Spleen (tissue), 11 donors: ENCODE results near the gene MBD5. TPM values are rescaled to one million over a fixed set of nuclear protein-coding genes. Genes with fewer than 3 reads are reported as not detected.

Experiments
- DNase-seq: peaks from one replicate; pipeline ENCODE4 v3.0.0-alpha.2; 2020
- H3K27ac ChIP-seq, 8 donors: fragments of 200-600 bp; sonication (generic) in 7 of 8; 1 replicate in 4 of 8; 2 replicates in 4 of 8; pipeline versions ENCODE4 v1.5.0 to v1.8.0; 2016 to 2021; ENCODE audit warnings: inconsistent platforms in 4 of 8, mild to moderate bottlenecking in 4 of 8, moderate library complexity in 1 of 8
- H3K27me3 ChIP-seq, 7 donors: fragments of 200-600 bp; sonication (generic) in 6 of 7; replicated peaks in 1 of 7; 1 replicate in 4 of 7; 2 replicates in 3 of 7; pipeline versions ENCODE4 v1.5.0 to v1.8.0; 2016 to 2021; ENCODE audit warnings: inconsistent platforms in 3 of 7, mild to moderate bottlenecking in 1 of 7
- H3K36me3 ChIP-seq, 6 donors: fragments of 200-600 bp; sonication (generic) in 5 of 6; 1 replicate in 4 of 6; 2 replicates in 2 of 6; pipeline versions ENCODE4 v1.5.0 to v1.8.0; 2016 to 2021; ENCODE audit warnings: inconsistent platforms in 2 of 6
- H3K4me1 ChIP-seq, 6 donors: fragments of 200-600 bp; sonication (generic) in 5 of 6; 1 replicate in 3 of 6; 2 replicates in 3 of 6; pipeline versions ENCODE4 v1.5.0 to v1.8.0; 2016 to 2021; ENCODE audit warnings: inconsistent platforms in 3 of 6
- H3K4me3 ChIP-seq, 8 donors: fragments of 200-600 bp; sonication (generic) in 7 of 8; 1 replicate in 4 of 8; 2 replicates in 4 of 8; pipeline versions ENCODE4 v1.5.0 to v1.8.0; 2016 to 2021; ENCODE audit warnings: inconsistent platforms in 4 of 8, mild to moderate bottlenecking in 4 of 8, moderate library complexity in 2 of 8
- H3K9me3 ChIP-seq, 8 donors: fragments of 200-600 bp; sonication (generic) in 7 of 8; 1 replicate in 4 of 8; 2 replicates in 4 of 8; pipeline versions ENCODE4 v1.5.0 to v1.8.0; 2016 to 2021; ENCODE audit warnings: inconsistent platforms in 4 of 8
- POLR2A ChIP-seq, 3 donors: fragments of 450-650 bp; IDR thresholded peaks; one replicate each; pipeline ENCODE4 v1.5.1; 2017; ENCODE audit warnings: antibody characterized with exemption in 3 of 3, mild to moderate bottlenecking in 1 of 3
- POLR2AphosphoS5 ChIP-seq, 3 donors: sonication (generic); formaldehyde crosslinking; IDR thresholded peaks; one replicate each; pipeline ENCODE4 v1.5.1; 2017; ENCODE audit warnings: antibody characterized with exemption in 3 of 3
- WGBS, 5 donors: extraction: QIAGEN DNeasy Blood & Tissue Kit in 3 of 5; methylation state at CpG; one replicate each; pipeline versions ENCODE4 v1.1.5 to v1.1.7; 2013 to 2018; 5-methylcytosine and 5-hydroxymethylcytosine counted together
- intact Hi-C: fragments of 100-400 bp; cut with DNase I; formaldehyde crosslinking; loops from one replicate; pipeline ENCODE4 v1.15.0; 2023; ENCODE audit warnings: low total_unique reads
- polyA plus RNA-seq, 3 donors: library from polyadenylated mRNA; stranded (reverse); fragments of 200-250 nt; gene quantifications; one replicate each; pipeline ENCODE4 v1.2.1, GENCODE V29; 2013
- total RNA-seq, 7 donors: library from RNA; depleted of rRNA in 3 of 7; stranded (reverse); fragments of >200 nt in 3 of 7; fragmentation: NEBNext Ultra II Directional in 4 of 7; extraction: Animal tissue kit (Norgen Biotek cat#: 25700) in 4 of 7; gene quantifications; one replicate each; pipeline versions ENCODE4 v1.1.0 to v1.2.1, GENCODE V29; 2016 to 2021
- TF ChIP-seq, protein P1 (sequence below), 11 experiments: fragments of 200-600 bp in 7 of 11; fragments of 450-650 bp in 4 of 11; sonication (generic) in 4 of 11; IDR thresholded peaks in 8 of 11; conservative IDR thresholded peaks in 3 of 11; 1 replicate in 7 of 11; 2 replicates in 4 of 11; pipeline versions ENCODE4 v1.4.0 to v1.8.0; 2016 to 2021; ENCODE audit warnings: antibody characterized with exemption in 11 of 11, inconsistent platforms in 4 of 11, mild to moderate bottlenecking in 1 of 11
- donor health status: healthy with polysubstance abuse.
- donor health status: DM: no; HTN: no; CAD: no; lungs with moderate emphysema.
- donor health status: DM: no; HTN: no; CAD: no.
- donor health status: Bipolar disorder and iron deficiency.
- donor health status: healthy.
- donor health status: DM: no; HTN: no; CAD: no.
- donor health status: DM: yes; HTN: yes; CAD: no.

Gene MBD5
- total and polyA plus RNA-seq, 10 donors: 5.7 to 84.5 (median 60.0) TPM

GRCh38 chr2:148042219-148042618, 21.3 kb downstream of the MBD5 start:
- no peak overlapping the region for H3K27ac ChIP-seq
- no peak for DNase-seq
- 72 to 90% (median 84%) methylated on average over 2 of the region's 2 CpGs for WGBS, 5 donors
- H3K27me3 ChIP-seq: no peaks in the 10 kb centered on the region
- intact Hi-C loops: no loop called here
- H3K4me3 ChIP-seq: no peak overlapping the region
- TF ChIP-seq POLR2AphosphoS5 (IDR thresholded peaks at IDR 0.05) (no peak), POLR2A (IDR thresholded peaks at IDR 0.05) (no peak)
- TF ChIP-seq, protein P1, sequence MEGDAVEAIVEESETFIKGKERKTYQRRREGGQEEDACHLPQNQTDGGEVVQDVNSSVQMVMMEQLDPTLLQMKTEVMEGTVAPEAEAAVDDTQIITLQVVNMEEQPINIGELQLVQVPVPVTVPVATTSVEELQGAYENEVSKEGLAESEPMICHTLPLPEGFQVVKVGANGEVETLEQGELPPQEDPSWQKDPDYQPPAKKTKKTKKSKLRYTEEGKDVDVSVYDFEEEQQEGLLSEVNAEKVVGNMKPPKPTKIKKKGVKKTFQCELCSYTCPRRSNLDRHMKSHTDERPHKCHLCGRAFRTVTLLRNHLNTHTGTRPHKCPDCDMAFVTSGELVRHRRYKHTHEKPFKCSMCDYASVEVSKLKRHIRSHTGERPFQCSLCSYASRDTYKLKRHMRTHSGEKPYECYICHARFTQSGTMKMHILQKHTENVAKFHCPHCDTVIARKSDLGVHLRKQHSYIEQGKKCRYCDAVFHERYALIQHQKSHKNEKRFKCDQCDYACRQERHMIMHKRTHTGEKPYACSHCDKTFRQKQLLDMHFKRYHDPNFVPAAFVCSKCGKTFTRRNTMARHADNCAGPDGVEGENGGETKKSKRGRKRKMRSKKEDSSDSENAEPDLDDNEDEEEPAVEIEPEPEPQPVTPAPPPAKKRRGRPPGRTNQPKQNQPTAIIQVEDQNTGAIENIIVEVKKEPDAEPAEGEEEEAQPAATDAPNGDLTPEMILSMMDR (IDR thresholded peaks at IDR 0.05 in 8 of 11, conservative IDR thresholded peaks at IDR 0.05 in 3 of 11): no peak
- H3K4me1 ChIP-seq: peaks cover 0 to 12% (median 2%) of the 10 kb centered on the region in 6 donors
- no peaks in the 10 kb centered on the region for H3K9me3 ChIP-seq
- H3K36me3 ChIP-seq: peaks cover 0 to 7% (median 0%) of the 10 kb centered on the region in 6 donors

DNA sequence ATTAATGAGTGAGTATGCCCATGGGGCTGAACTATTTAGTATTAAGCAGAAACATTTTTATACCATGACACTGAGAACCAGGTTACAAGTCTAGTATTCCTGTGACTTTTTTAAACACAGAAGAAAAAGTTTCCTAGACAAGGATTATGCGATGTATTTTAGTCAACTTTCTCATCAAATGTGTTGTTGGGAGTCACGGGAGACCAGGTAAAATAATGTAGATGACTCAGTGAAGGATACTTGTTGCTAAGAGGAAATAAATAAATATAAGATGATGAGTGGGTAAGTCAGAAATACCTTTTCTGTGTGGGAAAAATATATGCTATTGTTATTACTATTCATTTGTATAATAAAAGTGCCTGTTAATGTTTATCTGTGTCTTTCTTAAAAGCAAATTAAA, 23.4 kb downstream of the MBD5 start:
- Histone ChIP-seq H3K27ac (no peak overlapping the region), H3K27me3 (no peaks in the 10 kb centered on the region), H3K9me3 (no peaks in the 10 kb centered on the region), H3K4me3 (no peak overlapping the region), H3K4me1 (peaks cover 0 to 26% (median 9%) of the 10 kb centered on the region in 6 donors), H3K36me3 (peaks cover 0 to 7% (median 0%) of the 10 kb centered on the region in 6 donors)
- TF ChIP-seq, protein P1 (IDR thresholded peaks at IDR 0.05 in 8 of 11, conservative IDR thresholded peaks at IDR 0.05 in 3 of 11): no peak
- TF ChIP-seq POLR2AphosphoS5 (IDR thresholded peaks at IDR 0.05) (no peak), POLR2A (IDR thresholded peaks at IDR 0.05) (no peak)
- 94 to 98% (median 95%) methylated on average over 2 of the region's 2 CpGs for WGBS, 5 donors
- DNase-seq: no peak
- intact Hi-C loops: no loop called here

- no peaks in the 10 kb centered on the region for H3K36me3 ChIP-seq
- intact Hi-C loops: no loop called here
- no peak overlapping the region for H3K4me3 ChIP-seq
- H3K4me1 ChIP-seq: peaks cover 0 to 34% (median 10%) of the 10 kb centered on the region in 6 donors
- TF ChIP-seq, protein P1 (IDR thresholded peaks at IDR 0.05 in 8 of 11, conservative IDR thresholded peaks at IDR 0.05 in 3 of 11): no peak
- TF ChIP-seq POLR2A (IDR thresholded peaks at IDR 0.05): no peak
- H3K27me3 ChIP-seq: no peaks in the 10 kb centered on the region
- H3K9me3 ChIP-seq: no peaks in the 10 kb centered on the region
- no peak for DNase-seq
- 25 to 54% (median 43%) methylated on average over 1 of the region's 1 CpG for WGBS, 5 donors
- no peak overlapping the region for H3K27ac ChIP-seq
Observed at GRCh38 chr2:148046802-148047201, 25.9 kb downstream of the MBD5 start.

DNA sequence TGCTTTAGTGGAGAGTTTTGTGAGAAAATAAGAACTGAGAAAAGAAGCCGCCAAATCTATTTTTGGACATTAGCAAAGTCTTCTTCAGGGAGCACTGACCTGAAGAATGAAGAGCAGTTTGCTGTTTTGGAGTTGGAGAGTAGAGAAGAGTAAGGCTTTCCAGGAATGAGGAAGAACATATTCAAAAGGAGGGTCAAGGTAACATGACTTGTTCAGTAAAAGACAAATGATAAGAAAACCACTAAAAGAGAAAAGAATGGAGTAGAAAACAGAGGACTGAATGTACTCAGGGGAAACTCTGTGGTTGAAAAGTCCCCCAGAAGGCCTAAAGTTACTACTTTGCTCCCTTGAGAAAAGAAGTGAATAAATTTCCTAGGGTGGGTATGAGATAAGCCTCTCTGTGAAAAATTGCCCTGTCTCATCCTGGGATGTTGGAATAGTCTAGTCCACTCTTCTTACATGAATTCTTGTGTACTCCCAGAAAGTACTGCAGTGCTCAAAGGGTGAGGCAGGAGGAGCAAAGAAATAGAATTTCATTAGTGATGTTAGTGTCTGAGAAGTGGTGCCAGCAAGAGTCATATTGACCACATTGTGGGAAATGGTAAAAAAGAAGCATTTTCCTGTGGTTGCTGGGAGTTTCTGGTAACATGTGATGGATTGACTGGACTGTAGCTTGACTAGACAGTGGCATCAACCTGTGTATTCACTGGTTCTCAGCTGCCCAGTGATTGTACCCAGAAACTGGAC, 27.8 kb downstream of the MBD5 start:
- TF ChIP-seq POLR2A (IDR thresholded peaks at IDR 0.05) (no peak), POLR2AphosphoS5 (IDR thresholded peaks at IDR 0.05) (no peak)
- TF ChIP-seq, protein P1 (IDR thresholded peaks at IDR 0.05 in 8 of 11, conservative IDR thresholded peaks at IDR 0.05 in 3 of 11): no peak
- no peak for DNase-seq

More for the DNA sequence above, 27.8 kb downstream of the MBD5 start:
- Histone ChIP-seq H3K27me3 (no peaks in the 10 kb centered on the region), H3K36me3 (no peaks in the 10 kb centered on the region), H3K27ac (no peak overlapping the region), H3K4me3 (no peak overlapping the region), H3K4me1 (peaks cover 0 to 29% (median 9%) of the 10 kb centered on the region in 6 donors), H3K9me3 (peaks cover 0 to 8% (median 2%) of the 10 kb centered on the region in 8 donors)
- 75 to 88% (median 83%) methylated on average over 1 of the region's 1 CpG for WGBS, 5 donors
- intact Hi-C loops: no loop called here
